ENCODE data around the gene TEAD3. TPM values are rescaled to one million over a fixed set of nuclear protein-coding genes. Genes with fewer than 3 reads are reported as not detected.
"Not testable (repeated sequence)": the region's sequence is repeated elsewhere in the genome, so short reads cannot be mapped to it uniquely, and the experiment has no call there.

Gene TEAD3
- polyA plus RNA-seq, 3 donors, result 39.5 to 54.5 (median 50.2) TPM

DNA sequence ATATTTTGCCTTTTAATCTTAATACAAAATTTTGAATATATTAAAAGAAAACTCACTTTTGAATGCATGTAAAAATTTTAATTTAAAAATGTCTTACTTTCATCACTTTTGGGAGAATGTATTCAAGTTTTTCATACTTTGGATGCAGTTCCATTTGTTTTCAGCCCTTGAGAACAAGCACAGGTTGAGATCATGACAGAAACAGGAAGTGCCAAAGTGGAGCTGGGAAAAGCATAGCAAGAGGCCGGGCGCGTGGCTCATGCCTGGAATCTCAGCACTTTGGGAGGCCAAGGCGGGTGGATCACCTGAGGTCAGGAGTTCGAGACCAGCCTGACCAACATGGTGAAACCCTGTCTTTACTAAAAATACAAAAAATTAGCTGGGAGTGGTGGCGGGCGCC is 21.1 kb upstream of the TEAD3 start:
- not testable (repeated sequence) for DNase-seq (ENCODE audit: extremely low read depth in 1 of 11, low read depth in 9 of 11, low spot score in 4 of 11)

DNA sequence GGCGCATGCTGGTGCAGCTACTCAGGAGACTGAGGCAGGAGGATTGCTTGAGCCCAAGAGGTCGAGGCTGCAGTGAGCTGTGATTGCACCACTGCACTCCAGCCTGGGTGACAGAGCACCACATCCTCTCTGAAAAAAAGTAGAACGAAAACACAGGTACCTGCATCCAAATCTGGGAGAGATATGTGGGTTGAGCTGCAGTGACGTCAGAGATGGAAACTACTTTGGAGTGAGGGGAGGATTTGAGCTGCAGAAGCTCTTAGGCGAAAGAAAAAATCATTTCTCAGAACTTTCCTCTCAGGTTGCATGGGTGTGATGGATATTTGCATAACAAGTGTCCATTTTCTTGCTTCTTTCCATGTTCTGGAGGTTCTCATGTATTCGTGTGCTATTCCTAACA is 19.8 kb upstream of the TEAD3 start:
- DNase-seq (ENCODE audit: extremely low read depth in 1 of 11, low read depth in 9 of 11, low spot score in 4 of 11), result no peak

DNA sequence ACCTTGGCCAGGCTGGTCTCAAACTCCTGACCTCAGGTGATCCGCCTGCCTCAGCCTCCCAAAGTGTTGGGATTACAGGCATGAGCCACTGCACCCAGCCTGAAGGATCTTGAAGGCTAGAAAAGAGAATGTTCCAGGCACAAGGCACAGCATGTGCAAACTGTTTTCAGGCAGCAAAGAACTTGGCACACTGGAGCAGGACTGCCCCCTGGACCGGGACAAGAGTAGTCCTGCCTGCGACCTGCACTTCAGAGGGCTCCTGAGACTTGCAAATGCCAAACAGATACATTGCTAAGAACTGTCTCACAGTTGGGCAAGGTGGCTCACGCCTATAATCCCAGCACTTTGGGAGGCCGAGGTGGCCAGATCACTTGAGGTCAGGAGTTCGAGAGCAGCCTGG is 19.1 kb upstream of the TEAD3 start:
- DNase-seq (ENCODE audit: extremely low read depth in 1 of 11, low read depth in 9 of 11, low spot score in 4 of 11), result not testable (repeated sequence)

DNA sequence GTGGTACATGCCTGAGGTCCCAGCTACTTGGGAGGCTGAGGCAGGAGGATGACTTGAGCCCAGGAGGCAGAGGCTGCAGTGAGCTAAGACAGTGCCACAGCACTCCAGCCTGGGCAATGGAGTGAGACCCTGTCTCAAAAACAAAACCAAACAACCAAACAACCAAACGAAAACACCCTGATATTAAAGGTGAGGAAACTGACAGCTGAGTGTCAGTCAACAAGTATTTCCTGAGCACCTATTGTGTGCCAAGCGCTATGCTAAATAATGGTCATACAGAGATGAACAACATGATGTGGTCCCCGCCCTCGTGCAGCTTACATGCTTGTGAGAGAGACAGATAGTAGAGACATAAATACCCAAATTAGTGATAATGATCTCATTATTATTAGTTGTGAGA is 17.7 kb upstream of the TEAD3 start:
- no peak for DNase-seq (ENCODE audit: extremely low read depth in 1 of 11, low read depth in 9 of 11, low spot score in 4 of 11)

DNA sequence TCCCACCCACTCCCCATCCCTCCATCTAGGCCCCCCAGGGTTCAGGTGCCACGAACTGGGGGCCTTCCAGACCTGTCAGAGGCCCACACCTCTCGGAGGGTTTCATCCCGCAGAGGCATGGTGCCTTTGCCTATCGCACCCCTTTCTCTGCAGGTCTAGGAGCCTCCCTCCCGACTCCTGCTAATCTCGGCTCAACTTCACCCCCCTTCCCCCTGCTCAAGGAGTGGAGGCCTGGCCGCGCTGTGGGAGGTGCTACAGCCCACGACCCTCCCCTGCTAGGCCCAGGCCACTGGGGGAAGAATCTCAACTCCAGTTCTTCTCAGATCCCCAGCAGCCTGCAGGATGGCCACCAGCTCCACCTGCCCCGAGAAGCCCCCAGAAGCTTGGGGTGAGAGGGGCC is 15.9 kb upstream of the TEAD3 start, which contains the start of gene TULP1:
Gene TULP1 (minus strand): TSS at position 157 of the 400 bp plus-strand sequence. CDS start 38 bp downstream, at position 119.
- no peak for DNase-seq (ENCODE audit: extremely low read depth in 1 of 11, low read depth in 9 of 11, low spot score in 4 of 11)

DNA sequence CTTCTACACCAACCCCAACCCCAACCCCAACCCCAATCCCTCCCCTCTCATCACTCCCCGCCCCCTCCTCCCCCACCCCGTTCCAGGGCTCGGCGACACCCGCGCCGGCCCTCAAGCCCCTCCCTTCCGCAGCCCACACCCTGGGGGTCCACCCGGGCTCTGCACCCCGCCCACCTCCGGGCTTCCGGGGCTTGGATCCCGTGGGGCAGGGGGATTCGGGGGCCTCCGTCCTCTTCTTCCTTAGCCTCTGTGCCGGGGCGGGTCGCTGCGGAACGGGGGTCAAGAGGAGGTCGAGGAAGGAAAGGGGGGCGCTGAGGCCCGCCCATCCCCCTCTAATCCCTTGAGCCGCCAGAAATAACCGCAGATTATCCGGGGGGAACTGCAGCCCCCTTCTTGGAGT is 15.1 kb upstream of the TEAD3 start:
- no peak for DNase-seq (ENCODE audit: extremely low read depth in 1 of 11, low read depth in 9 of 11, low spot score in 4 of 11)

- DNase-seq (ENCODE audit: extremely low read depth in 1 of 11, low read depth in 9 of 11, low spot score in 4 of 11), result no peak
Measured at GRCh38 chr6:35511562-35511941, 14.7 kb upstream of the TEAD3 start.

DNA sequence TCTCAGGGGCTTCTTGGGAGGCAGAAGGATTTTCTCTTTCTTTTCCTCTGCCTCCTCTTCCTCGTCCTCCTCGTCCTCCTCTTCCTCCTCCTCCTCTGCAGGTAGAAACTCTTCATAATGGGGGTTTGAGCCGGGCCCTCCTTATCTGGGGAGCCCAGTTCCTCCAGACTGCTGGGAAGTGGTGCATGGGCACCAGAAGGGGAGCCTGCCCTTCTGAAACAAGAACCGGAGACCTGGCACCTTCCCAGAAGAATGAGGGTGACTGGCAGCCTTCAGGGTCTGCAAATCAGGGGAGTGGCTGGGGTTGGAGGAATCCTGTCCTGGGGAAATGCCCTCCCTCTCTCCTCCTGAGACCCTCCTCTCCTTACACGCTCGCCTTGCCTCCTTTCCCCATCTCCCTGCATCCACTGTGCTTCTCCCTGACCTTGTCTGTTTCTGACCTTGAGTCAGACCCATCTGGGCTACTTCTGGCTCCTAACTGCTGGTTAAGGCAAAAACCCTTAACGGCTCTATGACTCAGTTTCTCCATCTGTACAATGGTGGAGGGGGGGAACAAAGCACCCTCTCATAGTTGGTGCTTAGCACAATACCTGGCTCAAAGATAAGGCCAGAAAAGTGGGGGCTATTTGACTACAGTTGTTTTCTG is 14.2 kb upstream of the TEAD3 start:
- DNase-seq (ENCODE audit: extremely low read depth in 1 of 11, low read depth in 9 of 11, low spot score in 4 of 11), result no peak

DNA sequence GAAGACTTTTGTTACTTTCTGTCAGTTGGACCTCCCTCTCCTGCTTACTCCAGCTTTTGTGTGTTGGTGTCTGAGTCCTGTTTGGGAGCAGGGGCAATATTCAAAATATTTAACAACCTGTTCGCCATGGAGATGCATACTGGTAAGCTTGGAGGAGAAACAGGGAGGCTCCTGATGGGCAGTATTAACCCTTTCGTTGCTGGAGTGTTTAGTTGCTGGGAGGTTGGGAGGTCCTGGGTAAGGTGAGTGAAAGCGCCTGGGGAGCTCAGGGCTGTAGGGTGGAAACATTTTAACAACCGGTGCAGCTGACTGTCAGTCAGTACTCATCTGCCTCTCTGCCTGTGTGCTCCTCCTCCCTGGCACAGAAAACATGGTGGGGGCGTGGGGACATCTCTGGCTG is 11.7 kb upstream of the TEAD3 start:
- DNase-seq (ENCODE audit: extremely low read depth in 1 of 11, low read depth in 9 of 11, low spot score in 4 of 11), result no peak

DNA sequence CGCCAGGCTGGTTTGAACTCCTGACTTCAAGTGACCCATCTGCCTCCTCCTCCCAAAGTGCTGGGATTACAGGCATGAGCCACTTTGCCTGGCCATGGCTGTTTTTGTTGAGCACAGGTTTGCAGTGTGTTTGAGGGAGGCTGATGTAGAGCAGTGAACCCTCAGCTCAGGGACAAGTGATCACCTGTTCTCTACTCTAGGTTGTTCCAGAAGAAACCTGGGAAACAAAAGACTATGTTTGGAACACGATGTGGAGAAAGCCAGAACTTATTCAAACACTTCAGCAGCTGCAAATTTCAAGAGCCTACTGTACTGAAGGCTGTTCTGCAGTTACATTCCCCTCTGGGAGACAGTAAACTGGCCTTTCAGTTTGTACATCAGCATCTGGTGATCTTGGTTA is 11.1 kb upstream of the TEAD3 start:
- no peak for DNase-seq (ENCODE audit: extremely low read depth in 1 of 11, low read depth in 9 of 11, low spot score in 4 of 11)

DNA sequence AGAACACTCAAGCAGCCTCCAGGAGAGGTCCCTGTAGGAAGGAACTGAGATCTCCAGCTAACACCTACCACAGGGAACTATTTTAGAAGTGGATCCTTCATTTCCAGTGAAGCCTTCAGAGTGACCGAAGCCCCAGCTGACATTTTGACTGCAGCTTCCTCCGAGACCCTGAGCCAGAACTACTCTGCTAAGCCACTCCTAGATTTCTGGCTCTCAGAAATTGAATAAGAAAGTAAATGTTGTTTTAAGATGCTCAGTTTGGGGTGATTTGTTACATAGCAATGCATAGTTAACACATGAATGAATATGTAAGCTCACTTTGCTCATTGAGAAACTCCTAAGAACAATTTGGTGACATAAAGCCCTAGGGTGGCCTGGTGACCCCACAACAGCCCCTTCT is 10.3 kb upstream of the TEAD3 start:
- no peak for DNase-seq (ENCODE audit: extremely low read depth in 1 of 11, low read depth in 9 of 11, low spot score in 4 of 11)

GRCh38 chr6:35506536-35506935 is 9.7 kb upstream of the TEAD3 start:
- no peak for DNase-seq (ENCODE audit: extremely low read depth in 1 of 11, low read depth in 9 of 11, low spot score in 4 of 11)

- DNase-seq (ENCODE audit: extremely low read depth in 1 of 11, low read depth in 9 of 11, low spot score in 4 of 11), result no peak
Measured at GRCh38 chr6:35505999-35506412, 9.1 kb upstream of the TEAD3 start.

DNA sequence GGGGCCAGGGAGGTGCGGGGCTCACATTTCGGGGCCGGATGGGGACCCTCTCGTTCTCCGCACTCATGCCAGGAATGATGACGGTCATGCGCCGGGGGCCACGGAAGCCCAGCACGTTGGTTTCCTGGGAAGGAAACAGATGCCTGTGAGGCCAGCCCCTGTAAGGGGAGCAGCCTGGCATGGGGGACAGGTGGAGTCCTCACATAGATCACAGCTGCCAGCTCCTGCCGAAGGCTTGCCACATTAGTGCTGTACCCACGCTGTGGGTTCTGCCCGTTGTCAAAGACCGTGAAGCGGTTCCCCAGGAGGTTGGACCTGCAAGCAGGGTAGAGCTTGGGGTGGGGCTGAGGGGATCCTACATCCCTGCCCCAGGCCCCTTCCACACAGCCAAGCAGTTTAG is 6.7 kb upstream of the TEAD3 start:
- no peak for DNase-seq (ENCODE audit: extremely low read depth in 1 of 11, low read depth in 9 of 11, low spot score in 4 of 11)

DNA sequence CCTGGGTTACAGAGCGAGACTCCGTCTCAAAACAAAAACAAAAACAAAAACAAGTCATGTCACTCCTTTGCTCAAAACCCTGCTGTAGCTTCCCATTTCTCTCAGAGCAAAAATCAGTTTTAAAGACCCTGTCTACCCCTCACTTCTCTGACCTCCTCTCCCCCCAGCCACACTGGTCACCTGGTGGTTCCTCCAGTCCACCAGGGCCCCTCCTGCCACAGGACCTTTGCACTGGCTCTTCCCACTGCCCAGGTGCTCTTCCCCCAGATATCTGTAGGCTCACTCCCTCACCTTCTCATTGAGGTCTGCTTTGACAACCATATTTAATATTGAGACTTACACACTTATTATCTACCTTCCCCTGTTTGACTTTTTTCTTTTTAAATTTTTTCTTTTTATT is 4.9 kb upstream of the TEAD3 start:
- no peak for DNase-seq (ENCODE audit: extremely low read depth in 1 of 11, low read depth in 9 of 11, low spot score in 4 of 11)

- no peak for DNase-seq (ENCODE audit: extremely low read depth in 1 of 11, low read depth in 9 of 11, low spot score in 4 of 11)
Measured at GRCh38 chr6:35500782-35501181, 3.9 kb upstream of the TEAD3 start.

GRCh38 chr6:35499372-35499771 is 2.5 kb upstream of the TEAD3 start:
- DNase-seq (ENCODE audit: extremely low read depth in 1 of 11, low read depth in 9 of 11, low spot score in 4 of 11), result no peak

DNA sequence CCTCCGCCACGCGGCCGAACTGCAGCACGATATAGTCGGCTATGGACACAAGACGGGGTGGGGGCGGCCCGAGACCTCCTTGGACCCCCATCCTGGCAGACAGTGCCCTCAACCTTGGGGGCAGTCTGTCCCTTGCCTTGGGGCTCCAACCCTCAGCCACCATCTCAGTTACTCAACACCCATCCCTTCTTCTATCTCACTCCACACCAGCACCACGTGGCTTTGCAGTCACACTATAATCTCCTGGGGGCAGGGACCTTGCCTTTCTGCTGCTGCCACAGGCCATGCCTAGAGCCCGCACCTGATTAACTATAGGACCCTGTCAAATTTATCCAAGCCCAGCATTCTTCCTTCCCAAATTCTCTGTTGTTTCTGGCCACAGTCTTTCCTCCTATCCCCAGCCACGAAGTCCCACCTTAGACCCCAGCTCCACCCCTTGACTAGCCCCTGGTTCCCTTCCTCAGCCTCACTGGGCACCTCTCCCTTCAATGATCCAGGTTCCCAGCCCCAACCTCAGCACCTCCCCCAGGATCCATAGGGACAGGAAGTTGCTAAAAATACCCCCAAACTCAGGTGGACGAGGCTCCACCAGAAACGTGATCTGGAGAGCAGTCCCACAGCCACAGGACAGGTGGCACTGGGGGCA is 1.7 kb upstream of the TEAD3 start:
- DNase-seq (ENCODE audit: extremely low read depth in 1 of 11, low read depth in 9 of 11, low spot score in 4 of 11), result no peak

GRCh38 chr6:35497571-35498421 is 917 bp upstream of the TEAD3 start:
- DNase-seq (ENCODE audit: extremely low read depth in 1 of 11, low read depth in 9 of 11, low spot score in 4 of 11), result peak in 6 of 11 donors; percentile 72 to 83 (median 78)
